HCEC 1CT (cell line): Measurements from ENCODE around the gene ADARB2.

Experiments
- DNase-seq: peaks from one replicate; pipeline ENCODE4 v3.0.0-alpha.2; 2017

ADARB2 gene

DNA sequence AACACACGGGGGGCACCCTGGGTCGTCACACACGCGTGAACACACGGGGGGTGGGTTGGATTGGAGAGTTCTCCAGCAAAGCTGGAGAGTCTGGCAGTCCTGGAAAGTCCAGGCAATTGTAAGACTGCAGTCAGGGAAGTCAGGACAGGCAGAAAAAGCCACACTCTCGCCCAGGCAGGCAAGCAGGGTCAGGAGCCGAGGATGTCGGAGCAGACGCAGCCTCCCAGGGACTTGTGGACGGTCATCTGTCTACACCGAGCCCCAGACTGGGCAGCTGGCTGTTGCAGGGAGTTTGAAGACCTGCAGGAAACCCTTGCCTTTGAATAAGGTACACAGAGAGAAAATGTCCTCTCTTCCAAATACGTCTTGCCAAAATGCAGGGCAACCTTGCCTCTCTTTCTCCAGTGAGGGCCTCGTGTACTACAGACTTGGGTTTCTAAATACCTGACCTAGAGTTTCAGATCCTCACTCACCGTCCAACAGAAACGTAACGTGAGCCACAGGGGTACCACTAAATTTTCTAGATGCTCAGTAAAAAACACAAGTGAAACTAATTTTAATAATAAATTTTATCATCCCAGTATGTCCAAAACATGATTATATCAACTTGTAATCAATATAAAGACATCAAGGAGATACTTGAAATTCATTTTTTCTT, 176.7 kb downstream of the ADARB2 start:
- DNase-seq = no peak

DNA sequence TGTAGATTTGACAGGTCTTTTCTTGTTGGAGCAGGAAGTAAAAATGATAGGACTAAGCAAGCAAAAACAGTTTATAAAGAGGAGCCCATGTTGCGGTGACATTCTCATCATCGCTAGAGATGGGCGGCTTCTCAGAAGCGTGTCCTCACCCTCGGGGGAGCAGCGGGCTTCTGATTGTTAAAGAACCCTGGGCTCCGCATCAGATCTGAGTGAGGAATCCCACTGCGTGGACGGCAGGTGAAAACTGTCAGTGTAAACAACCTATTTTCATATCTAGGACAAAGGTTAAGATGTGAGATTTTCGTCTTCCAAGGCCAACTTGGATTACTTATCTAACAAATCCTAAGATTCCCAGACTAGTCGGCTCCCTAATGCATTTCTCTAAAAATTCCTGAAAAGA, 177.6 kb downstream of the ADARB2 start:
- no peak for DNase-seq

DNA sequence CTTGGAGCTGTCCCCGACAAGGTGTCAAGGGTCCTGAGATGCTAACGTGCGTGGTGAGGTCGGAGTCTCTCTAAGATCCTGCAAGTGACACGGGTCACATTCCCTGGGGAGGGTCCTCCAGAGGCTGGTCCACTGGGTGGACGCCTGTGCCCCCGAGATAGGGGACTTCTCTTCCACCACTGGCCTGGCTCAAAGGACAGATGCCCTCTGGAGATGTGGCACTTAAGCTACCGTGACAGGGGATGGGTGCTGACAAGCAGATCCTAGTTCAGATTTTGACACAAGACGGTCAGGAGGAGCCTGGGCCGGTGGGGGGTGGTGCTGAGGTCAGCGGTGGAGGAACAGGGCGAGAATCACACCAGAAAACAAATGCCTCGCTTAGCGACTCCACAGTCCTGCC, 178.0 kb downstream of the ADARB2 start:
- no peak for DNase-seq

DNA sequence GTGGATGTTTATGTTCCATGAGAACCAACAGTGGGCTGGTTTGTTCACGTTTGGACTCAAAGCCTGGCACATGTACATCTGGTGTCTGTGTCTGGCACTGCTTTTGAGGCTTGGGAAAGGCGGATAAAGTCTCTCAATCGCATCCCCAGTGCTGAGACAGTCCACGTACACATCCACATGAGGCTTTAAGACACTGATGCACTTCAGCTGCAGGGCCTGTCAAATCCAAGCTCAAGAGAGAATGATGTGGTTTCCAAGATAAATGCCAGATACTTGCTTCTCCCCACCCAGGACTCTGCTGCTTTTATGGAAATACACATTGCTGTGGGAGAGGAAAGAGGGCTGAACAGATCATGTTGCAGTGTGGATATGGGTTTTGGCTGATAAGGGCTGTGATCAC, 178.4 kb downstream of the ADARB2 start:
- DNase-seq = no peak

DNA sequence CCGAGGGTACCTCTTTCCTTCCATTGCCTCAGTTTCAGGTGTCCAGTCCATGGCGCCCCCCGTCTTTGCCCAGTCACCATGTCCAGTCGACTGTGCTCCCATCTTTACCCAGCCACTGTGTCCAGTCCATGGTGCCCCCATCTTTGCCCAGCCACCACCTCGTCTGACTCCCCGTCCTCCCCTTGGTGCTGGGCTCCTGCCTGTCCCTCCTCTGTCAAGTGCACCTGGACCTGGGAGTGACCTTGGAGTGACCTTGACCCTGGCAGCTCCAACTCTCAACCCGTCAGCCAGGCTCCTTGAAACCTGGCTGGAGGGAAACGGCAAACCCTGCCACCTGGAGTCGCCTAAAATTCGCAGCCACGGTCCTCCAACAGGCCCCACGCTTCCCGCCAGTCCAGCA, 180.2 kb downstream of the ADARB2 start:
- no peak for DNase-seq

DNA sequence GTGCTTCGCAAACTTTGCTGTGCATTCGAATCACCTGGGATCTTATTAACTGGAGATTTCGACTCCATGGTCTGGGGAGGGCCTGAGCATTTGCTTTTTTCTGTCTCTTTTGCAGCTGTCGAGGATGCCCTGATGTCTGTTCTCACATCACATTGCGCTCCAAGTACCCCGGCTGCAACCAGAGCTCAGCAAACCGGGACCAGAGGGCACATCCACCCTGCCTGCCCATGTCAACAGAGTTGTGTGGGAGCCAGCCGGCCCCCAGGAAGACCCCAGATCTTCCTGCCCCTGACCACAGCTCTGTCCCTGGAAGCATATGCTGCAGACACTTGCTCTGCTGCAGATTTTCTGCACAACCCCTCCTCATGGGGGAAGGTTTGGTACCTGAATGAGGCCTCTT, 180.8 kb downstream of the ADARB2 start:
- no peak for DNase-seq

DNA sequence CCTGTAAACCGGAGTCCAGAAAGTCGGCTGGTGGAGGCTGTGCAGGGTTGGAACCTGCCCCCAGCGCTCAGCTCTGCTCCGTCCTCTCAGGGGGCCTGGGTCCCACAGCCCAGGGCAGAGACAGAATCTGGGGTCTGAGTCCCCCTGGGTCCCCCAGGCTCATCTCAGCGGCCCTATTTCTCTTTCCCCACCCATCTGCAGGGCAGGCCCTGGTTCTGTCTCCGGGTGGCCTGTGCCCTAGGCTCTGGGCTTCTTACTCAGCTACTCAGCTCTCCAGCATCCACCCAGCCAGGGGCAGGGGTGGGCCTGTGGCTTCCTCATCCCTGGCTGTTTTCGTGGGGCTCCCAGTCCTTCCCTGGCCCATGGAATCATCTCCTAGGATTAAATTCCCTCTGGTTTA, 183.4 kb downstream of the ADARB2 start:
- no peak for DNase-seq

- no peak for DNase-seq
These were observed 184.2 kb downstream of the ADARB2 start for GRCh38 chr10:1552881-1553670.

DNA sequence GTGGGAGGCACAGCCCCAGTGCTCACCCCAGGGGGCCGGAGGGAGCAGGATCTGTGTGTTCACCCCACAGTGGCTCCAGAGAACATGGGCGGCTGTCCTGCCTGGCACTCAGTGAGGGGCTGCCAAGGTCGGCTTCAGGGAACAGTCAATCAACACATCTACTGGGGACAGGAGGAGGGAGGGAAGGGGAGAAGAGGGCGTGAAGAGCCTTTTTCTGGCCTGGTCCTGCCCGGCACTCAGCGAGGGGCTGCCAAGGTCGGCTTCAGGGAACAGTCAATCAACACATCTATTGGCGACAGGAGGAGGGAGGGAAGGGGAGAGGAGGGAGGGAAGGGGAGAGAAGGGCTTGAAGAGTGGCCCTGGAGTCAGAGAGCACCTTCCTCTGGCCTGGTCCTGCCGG, 184.9 kb downstream of the ADARB2 start:
- DNase-seq = no peak

GRCh38 chr10:1551636-1552338, 185.5 kb downstream of the ADARB2 start:
- no peak for DNase-seq

- no peak for DNase-seq
These were observed 186.7 kb downstream of the ADARB2 start for GRCh38 chr10:1550616-1551015.

- DNase-seq = no peak
These were observed 187.1 kb downstream of the ADARB2 start for GRCh38 chr10:1550291-1550595.

- no peak for DNase-seq
These were observed 187.6 kb downstream of the ADARB2 start for GRCh38 chr10:1549591-1550290.

- DNase-seq = no peak
These were observed 188.7 kb downstream of the ADARB2 start for GRCh38 chr10:1548596-1548995.

GRCh38 chr10:1548146-1548545, 189.2 kb downstream of the ADARB2 start:
- no peak for DNase-seq

DNA sequence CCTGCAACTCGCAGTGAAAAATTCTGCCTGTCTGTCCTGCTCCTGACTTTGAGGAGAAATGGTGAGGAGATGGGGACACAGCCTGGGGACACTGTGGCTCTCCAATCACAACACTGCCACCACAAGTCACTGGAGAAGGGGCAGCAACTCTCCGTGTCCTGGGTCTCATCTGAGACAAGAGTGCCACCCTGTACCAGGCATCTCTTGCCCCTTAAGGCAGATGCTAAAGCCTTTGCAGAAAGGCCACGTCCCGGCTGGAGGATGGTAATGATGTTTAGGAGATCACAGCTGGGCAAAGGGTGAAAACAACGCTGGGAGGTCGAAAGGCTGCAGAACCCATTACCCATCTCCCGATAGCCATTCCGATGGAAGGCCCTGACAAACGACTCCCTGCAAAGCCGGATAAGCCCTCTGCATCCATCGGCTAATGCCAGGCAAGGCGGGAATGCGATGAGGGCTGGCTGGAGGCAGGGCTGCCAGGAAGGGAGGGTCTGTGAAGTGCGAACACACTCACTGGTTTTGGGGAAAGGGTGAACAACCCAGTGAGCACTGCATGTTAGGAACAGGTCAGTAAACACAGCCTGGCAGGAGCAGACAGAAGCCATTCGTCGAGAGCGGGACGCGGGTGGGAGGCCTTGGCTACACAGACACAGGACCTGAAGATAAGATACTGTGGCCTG, 190.8 kb downstream of the ADARB2 start:
- DNase-seq = no peak

DNA sequence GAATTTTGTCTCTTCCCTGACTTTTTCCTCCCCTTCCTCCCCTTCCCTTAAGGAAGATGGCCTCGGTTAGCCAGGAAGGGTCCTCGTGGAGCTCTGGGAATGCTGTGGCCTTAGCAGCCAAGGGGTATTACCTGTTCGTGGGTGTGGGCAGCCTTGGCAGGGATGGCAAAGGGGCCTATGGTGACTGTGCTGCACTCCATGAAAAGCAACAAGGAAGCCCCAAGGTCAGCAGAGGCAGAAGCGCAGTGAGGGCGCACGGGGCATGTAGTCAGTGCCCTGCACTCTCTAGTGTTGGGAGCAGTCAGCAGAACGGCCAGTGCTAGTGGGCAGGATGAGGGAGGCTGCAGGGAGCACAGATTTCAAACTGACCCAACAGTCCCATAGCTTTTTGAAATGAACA, 191.8 kb downstream of the ADARB2 start:
- DNase-seq = no peak

DNA sequence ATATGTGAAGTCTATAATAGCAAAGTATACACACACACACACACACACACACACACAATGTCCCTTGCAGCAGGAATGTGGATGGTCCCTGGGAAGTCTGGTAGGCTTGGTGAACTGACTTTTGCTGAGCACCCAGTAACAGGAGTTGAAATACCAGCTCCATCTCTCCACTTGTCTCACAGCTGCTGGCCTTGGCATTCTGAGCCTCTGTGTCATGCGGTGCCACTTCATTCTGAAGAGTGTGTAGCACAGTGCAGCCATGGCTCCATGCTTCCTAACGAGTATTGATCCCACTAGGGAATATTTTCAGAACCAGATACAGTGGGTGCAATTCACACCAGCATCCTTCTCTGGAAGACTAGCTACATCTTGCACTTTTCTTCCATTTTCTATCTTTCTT, 192.4 kb downstream of the ADARB2 start:
- no peak for DNase-seq

DNA sequence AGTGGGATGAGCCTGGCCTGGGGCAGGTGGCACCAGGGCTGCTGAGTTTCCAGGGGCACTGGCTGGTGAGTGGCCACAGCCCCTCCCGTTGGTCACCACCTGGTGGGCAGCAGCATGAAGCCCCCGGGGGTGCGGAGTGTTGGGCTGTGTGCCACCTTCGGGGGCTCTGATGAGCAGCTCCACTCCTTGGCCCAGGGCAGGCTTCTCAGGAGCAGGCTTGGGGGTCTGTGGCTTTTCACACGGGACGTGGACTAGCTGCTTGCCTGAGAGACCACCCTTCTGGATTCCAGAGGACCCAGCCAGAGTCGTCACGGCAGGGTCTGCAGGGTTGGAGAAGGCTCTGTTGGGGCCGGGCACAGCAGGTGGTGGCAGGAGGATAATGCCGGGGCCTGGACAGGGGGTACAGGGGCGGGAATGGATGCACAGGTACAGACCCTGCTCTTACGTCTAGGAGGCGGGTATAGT, 193.1 kb downstream of the ADARB2 start:
- DNase-seq = no peak

DNA sequence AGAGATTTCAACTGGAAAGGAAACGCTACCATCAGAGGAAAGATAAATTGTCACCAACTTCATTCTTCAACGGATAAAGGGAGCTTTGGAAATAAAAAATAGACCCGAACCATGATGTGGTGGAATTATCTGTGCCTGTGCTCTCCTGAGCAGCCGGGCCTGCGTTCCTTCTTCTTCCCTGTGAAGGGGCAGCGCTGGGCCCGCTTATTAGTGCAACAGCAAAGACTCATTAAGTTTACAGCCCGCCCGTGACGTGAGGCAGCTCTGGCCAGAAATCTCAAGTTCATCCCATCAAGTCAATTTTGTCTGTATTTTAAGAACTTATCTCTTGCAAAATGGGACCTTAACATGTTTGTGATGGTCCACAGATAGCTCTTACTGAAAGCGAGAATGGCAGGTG, 193.7 kb downstream of the ADARB2 start:
- no peak for DNase-seq

- no peak for DNase-seq
These were observed 194.4 kb downstream of the ADARB2 start for GRCh38 chr10:1542941-1543340.

DNA sequence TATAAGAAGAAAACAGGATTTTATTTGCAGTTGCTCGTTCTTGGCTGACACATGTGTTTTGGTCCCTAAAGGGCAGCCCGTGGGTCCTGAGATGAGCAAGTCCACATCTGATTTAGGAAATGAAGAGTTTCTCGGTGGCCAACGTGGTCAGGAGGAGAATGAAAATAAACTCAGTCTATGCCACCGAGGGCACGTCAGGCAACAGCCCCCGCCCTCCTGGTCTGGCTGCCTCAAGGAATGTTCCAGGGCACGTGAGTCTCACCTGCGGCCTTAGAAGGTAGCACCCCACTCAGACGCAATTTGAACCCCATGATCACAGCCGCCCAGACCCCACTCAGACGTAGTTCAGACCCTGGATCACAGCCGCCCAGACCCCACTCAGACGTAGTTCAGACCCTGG, 197.2 kb downstream of the ADARB2 start:
- DNase-seq = no peak

DNA sequence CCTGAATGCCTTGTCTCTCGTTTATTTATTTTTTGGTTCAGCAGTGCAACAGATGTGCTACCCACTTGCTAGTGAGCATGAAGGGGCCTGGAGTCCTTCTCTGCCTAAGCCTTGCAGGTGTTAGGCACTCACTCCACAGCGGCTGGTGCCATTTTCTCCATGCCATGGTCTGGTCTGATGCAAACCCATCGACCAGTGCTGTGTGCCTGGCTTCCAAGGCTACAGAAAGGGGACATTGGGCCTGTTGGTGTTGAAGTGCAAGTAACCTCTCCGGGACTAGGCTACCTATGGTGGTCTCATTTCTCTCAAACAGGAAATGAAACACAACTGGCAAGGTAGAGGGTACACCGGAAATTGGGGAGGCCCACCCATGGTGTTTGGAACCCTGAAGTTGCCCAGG, 198.1 kb downstream of the ADARB2 start:
- DNase-seq = no peak
